SK-N-SH treated with all-trans-retinoic acid at 6 μM for 48 hours (cell line): Measurements from ENCODE around the gene MLPH.

Experiments used
- ATAC-seq: fragments of 200-7000 bp; cut with Tn5 transposase; 3 replicates; pipeline ENCODE4 v1.9.1; 2020; ENCODE audit warnings: mild to moderate bottlenecking, moderate library complexity
- ARNTL ChIP-seq: fragments of 450-650 bp; formaldehyde crosslinking; IDR thresholded peaks from 2 replicates; pipeline ENCODE4 v1.5.0; 2020; ENCODE audit warnings: low read depth, mild to moderate bottlenecking, moderate library complexity, borderline replicate concordance
- BACH2 ChIP-seq: fragments of 250-450 bp; sonication (Bioruptor Pico); IDR thresholded peaks from 2 replicates; pipeline ENCODE4 v1.9.0; 2021; ENCODE audit warnings: mild to moderate bottlenecking, borderline replicate concordance
- CREB5 ChIP-seq: fragments of 250-450 bp; sonication (Bioruptor Pico); IDR thresholded peaks from 2 replicates; pipeline ENCODE4 v1.5.1; 2020; ENCODE audit warnings: low read depth, mild to moderate bottlenecking, moderate library complexity
- CSRNP3 ChIP-seq: fragments of 250-450 bp; sonication (Bioruptor Pico); IDR thresholded peaks from 2 replicates; pipeline ENCODE4 v1.5.1; 2021; ENCODE audit warnings: mild to moderate bottlenecking, moderate library complexity
- ESRRG ChIP-seq: fragments of 250-450 bp; sonication (Bioruptor Pico); IDR thresholded peaks from 2 replicates; pipeline ENCODE4 v1.6.1; 2021; ENCODE audit warnings: mild to moderate bottlenecking
- GLIS3 ChIP-seq: fragments of 250-450 bp; sonication (Bioruptor Pico); IDR thresholded peaks from 2 replicates; pipeline ENCODE4 v1.5.0; 2020; ENCODE audit warnings: mild to moderate bottlenecking, moderate library complexity
- ISL1 ChIP-seq: fragments of 250-450 bp; sonication (Bioruptor Pico); IDR thresholded peaks from 2 replicates; pipeline ENCODE4 v2.1.2; 2022; ENCODE audit warnings: mild to moderate bottlenecking, moderate library complexity
- OSR1 ChIP-seq: fragments of 250-450 bp; sonication (Bioruptor Pico); IDR thresholded peaks from 2 replicates; pipeline ENCODE4 v1.8.0; 2022; ENCODE audit warnings: moderate library complexity, mild to moderate bottlenecking, inconsistent platforms
- PATZ1 ChIP-seq: fragments of 250-450 bp; sonication (Bioruptor Pico); IDR thresholded peaks from 2 replicates; pipeline ENCODE4 v1.8.0; 2020; ENCODE audit warnings: mild to moderate bottlenecking, moderate library complexity, borderline replicate concordance
- POU6F1 ChIP-seq: fragments of 250-450 bp; sonication (Bioruptor Pico); IDR thresholded peaks from 2 replicates; pipeline ENCODE4 v1.8.0; 2021; ENCODE audit warnings: low read depth, mild to moderate bottlenecking, moderate library complexity, borderline replicate concordance
- PPARA ChIP-seq: fragments of 250-450 bp; sonication (Bioruptor Pico); IDR thresholded peaks from 2 replicates; pipeline ENCODE4 v1.5.0; 2020; ENCODE audit warnings: mild to moderate bottlenecking, borderline replicate concordance
- RARB ChIP-seq: fragments of 250-450 bp; sonication (Bioruptor Pico); IDR thresholded peaks from 2 replicates; pipeline ENCODE4 v1.8.0; 2021; ENCODE audit warnings: mild to moderate bottlenecking, moderate library complexity
- SNAI2 ChIP-seq: fragments of 250-450 bp; sonication (Bioruptor Pico); IDR thresholded peaks from 2 replicates; pipeline ENCODE4 v1.5.0; 2020; ENCODE audit warnings: mild to moderate bottlenecking, moderate library complexity
- TCF4 ChIP-seq: fragments of 250-450 bp; sonication (Bioruptor Pico); IDR thresholded peaks from 2 replicates; pipeline ENCODE4 v1.8.0; 2021; ENCODE audit warnings: mild to moderate bottlenecking, moderate library complexity, borderline replicate concordance
- TOX ChIP-seq: fragments of 250-450 bp; sonication (Bioruptor Pico); IDR thresholded peaks from 2 replicates; pipeline ENCODE4 v1.8.0; 2021; ENCODE audit warnings: mild to moderate bottlenecking, moderate library complexity, borderline replicate concordance
- TSHZ2 ChIP-seq: fragments of 250-450 bp; sonication (Bioruptor Pico); IDR thresholded peaks from 2 replicates; pipeline ENCODE4 v1.5.0; 2020; ENCODE audit warnings: mild to moderate bottlenecking, moderate library complexity
- ZC3H10 ChIP-seq: fragments of 250-450 bp; sonication (Bioruptor Pico); IDR thresholded peaks from 2 replicates; pipeline ENCODE4 v1.5.1; 2021; ENCODE audit warnings: mild to moderate bottlenecking, moderate library complexity
- ZFP3 ChIP-seq: fragments of 250-450 bp; sonication (Bioruptor Pico); IDR thresholded peaks from 2 replicates; pipeline ENCODE4 v1.5.0; 2020; ENCODE audit warnings: mild to moderate bottlenecking, moderate library complexity
- ZFP30 ChIP-seq: fragments of 450-650 bp; formaldehyde crosslinking; IDR thresholded peaks from 2 replicates; pipeline ENCODE4 v1.5.0; 2022; ENCODE audit warnings: mild to moderate bottlenecking, moderate library complexity
- ZNF565 ChIP-seq: fragments of 450-650 bp; formaldehyde crosslinking; conservative IDR thresholded peaks from 2 replicates; pipeline ENCODE4 v1.5.0; 2020; ENCODE audit warnings: low read depth, mild to moderate bottlenecking, moderate library complexity
- ZNF70 ChIP-seq: fragments of 450-650 bp; formaldehyde crosslinking; IDR thresholded peaks from 2 replicates; pipeline ENCODE4 v1.5.0; 2020; ENCODE audit warnings: mild to moderate bottlenecking, moderate library complexity
- ZNF8 ChIP-seq: fragments of 450-650 bp; formaldehyde crosslinking; IDR thresholded peaks from 2 replicates; pipeline ENCODE4 v1.5.0; 2020; ENCODE audit warnings: mild to moderate bottlenecking, moderate library complexity

Gene MLPH

GRCh38 chr2:237525559-237526157 is 38.6 kb downstream of the MLPH start:
- TF ChIP-seq PATZ1 (CRISPR knock-in tag) = no peak
- TF ChIP-seq PPARA (CRISPR knock-in tag) = no peak
- no peak for TF ChIP-seq POU6F1 (CRISPR knock-in tag)
- TF ChIP-seq TSHZ2 (CRISPR knock-in tag) = no peak
- no peak for TF ChIP-seq CREB5 (CRISPR knock-in tag)
- TF ChIP-seq ZC3H10 = no peak
- no peak for TF ChIP-seq ZFP30 (CRISPR knock-in tag)
- no peak for TF ChIP-seq RARB (CRISPR knock-in tag)
- no peak for TF ChIP-seq ZNF70 (CRISPR knock-in tag)
- no peak for ATAC-seq

- TF ChIP-seq TCF4 = no peak
- TF ChIP-seq, all 23 proteins: peak for 0
- no peak for ATAC-seq
These were observed 40.2 kb downstream of the MLPH start for GRCh38 chr2:237527233-237527632.

GRCh38 chr2:237527766-237528165 is 40.7 kb downstream of the MLPH start:
- TF ChIP-seq ISL1 (CRISPR knock-in tag) (no peak), ZNF70 (CRISPR knock-in tag) (no peak), ZFP3 (CRISPR knock-in tag) (no peak), BACH2 (CRISPR knock-in tag) (no peak), POU6F1 (CRISPR knock-in tag) (no peak), ZNF8 (CRISPR knock-in tag) (no peak), OSR1 (CRISPR knock-in tag) (no peak), ZFP30 (CRISPR knock-in tag) (no peak), RARB (CRISPR knock-in tag) (no peak), CREB5 (CRISPR knock-in tag) (no peak), ZNF565 (CRISPR knock-in tag) (no peak), CSRNP3 (no peak), TSHZ2 (CRISPR knock-in tag) (no peak), SNAI2 (CRISPR knock-in tag) (no peak), GLIS3 (CRISPR knock-in tag) (no peak), TCF4 (no peak), ESRRG (CRISPR knock-in tag) (no peak), ARNTL (no peak), TOX (CRISPR knock-in tag) (no peak)
- TF ChIP-seq, all 23 proteins: peak for 0
- ATAC-seq = no peak
